Osteocyte (in vitro differentiated cells): Measurements from ENCODE around the gene HSPA8. TPM values are rescaled to one million over a fixed set of nuclear protein-coding genes. Genes with fewer than 3 reads are reported as not detected.

ENCODE experiments used
- DNase-seq: peaks from one replicate; pipeline ENCODE4 v3.0.0; 2021; ENCODE audit warnings: mixed read lengths; ENCODE audit not compliant: unreplicated experiment; ENCODE audit errors: extremely low spot score
- H3K27ac Mint-ChIP-seq: one replicate; pipeline ENCODE4 v1.8.0; 2021; ENCODE audit warnings: mild to moderate bottlenecking, mixed read lengths; ENCODE audit not compliant: unreplicated experiment
- H3K27me3 Mint-ChIP-seq: one replicate; pipeline ENCODE4 v1.8.0; 2021; ENCODE audit warnings: mixed read lengths; ENCODE audit not compliant: unreplicated experiment
- H3K36me3 Mint-ChIP-seq: one replicate; pipeline ENCODE4 v1.8.0; 2021; ENCODE audit warnings: mixed read lengths; ENCODE audit not compliant: unreplicated experiment
- H3K4me1 Mint-ChIP-seq: one replicate; pipeline ENCODE4 v1.8.0; 2021; ENCODE audit warnings: mixed read lengths; ENCODE audit not compliant: unreplicated experiment
- H3K4me3 Mint-ChIP-seq: one replicate; pipeline ENCODE4 v1.8.0; 2021; ENCODE audit warnings: mild to moderate bottlenecking, moderate library complexity, mixed read lengths; ENCODE audit not compliant: unreplicated experiment
- H3K9me3 Mint-ChIP-seq: one replicate; pipeline ENCODE4 v1.8.0; 2021; ENCODE audit warnings: mixed read lengths; ENCODE audit not compliant: unreplicated experiment
- total RNA-seq: library from RNA; stranded (reverse); gene quantifications from 2 replicates; pipeline ENCODE4 v1.2.1, GENCODE V29; 2021
- TF ChIP-seq, protein P1 (sequence below): fragments of 200-600 bp; sonication (generic); IDR thresholded peaks from 2 replicates; pipeline ENCODE4 v1.5.0; 2021; ENCODE audit warnings: antibody characterized with exemption, mild to moderate bottlenecking, moderate library complexity

HSPA8 gene
- total RNA-seq, 1 donor from 2014 or later, result 1,095 TPM

- TF ChIP-seq, protein P1, sequence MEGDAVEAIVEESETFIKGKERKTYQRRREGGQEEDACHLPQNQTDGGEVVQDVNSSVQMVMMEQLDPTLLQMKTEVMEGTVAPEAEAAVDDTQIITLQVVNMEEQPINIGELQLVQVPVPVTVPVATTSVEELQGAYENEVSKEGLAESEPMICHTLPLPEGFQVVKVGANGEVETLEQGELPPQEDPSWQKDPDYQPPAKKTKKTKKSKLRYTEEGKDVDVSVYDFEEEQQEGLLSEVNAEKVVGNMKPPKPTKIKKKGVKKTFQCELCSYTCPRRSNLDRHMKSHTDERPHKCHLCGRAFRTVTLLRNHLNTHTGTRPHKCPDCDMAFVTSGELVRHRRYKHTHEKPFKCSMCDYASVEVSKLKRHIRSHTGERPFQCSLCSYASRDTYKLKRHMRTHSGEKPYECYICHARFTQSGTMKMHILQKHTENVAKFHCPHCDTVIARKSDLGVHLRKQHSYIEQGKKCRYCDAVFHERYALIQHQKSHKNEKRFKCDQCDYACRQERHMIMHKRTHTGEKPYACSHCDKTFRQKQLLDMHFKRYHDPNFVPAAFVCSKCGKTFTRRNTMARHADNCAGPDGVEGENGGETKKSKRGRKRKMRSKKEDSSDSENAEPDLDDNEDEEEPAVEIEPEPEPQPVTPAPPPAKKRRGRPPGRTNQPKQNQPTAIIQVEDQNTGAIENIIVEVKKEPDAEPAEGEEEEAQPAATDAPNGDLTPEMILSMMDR, result no peak
- no peaks in the 10 kb centered on the region for H3K4me1 Mint-ChIP-seq
- DNase-seq, result no peak
- no peak overlapping the region for H3K4me3 Mint-ChIP-seq
- no peaks in the 10 kb centered on the region for H3K9me3 Mint-ChIP-seq
- no peak overlapping the region for H3K27ac Mint-ChIP-seq
- peaks cover 3% of the 10 kb centered on the region for H3K27me3 Mint-ChIP-seq
- H3K36me3 Mint-ChIP-seq, result no peaks in the 10 kb centered on the region
Measured at GRCh38 chr11:123041185-123041584, 20.8 kb downstream of the HSPA8 start.

- DNase-seq, result no peak
- no peak overlapping the region for H3K4me3 Mint-ChIP-seq
- TF ChIP-seq, protein P1, result no peak
- no peaks in the 10 kb centered on the region for H3K36me3 Mint-ChIP-seq
- H3K27me3 Mint-ChIP-seq, result peaks cover 3% of the 10 kb centered on the region
- no peak overlapping the region for H3K27ac Mint-ChIP-seq
- no peaks in the 10 kb centered on the region for H3K4me1 Mint-ChIP-seq
- no peaks in the 10 kb centered on the region for H3K9me3 Mint-ChIP-seq
Measured at GRCh38 chr11:123040111-123040432, 21.9 kb downstream of the HSPA8 start.

- H3K4me3 Mint-ChIP-seq, result no peak overlapping the region
- no peaks in the 10 kb centered on the region for H3K36me3 Mint-ChIP-seq
- TF ChIP-seq, protein P1, result no peak
- DNase-seq, result no peak
- no peak overlapping the region for H3K27ac Mint-ChIP-seq
- peaks cover 8% of the 10 kb centered on the region for H3K27me3 Mint-ChIP-seq
- no peaks in the 10 kb centered on the region for H3K4me1 Mint-ChIP-seq
- no peaks in the 10 kb centered on the region for H3K9me3 Mint-ChIP-seq
Measured at GRCh38 chr11:123035831-123036230, 26.1 kb downstream of the HSPA8 start.

GRCh38 chr11:123034597-123034996 lies 27.3 kb downstream of the HSPA8 start:
- no peaks in the 10 kb centered on the region for H3K9me3 Mint-ChIP-seq
- H3K36me3 Mint-ChIP-seq, result no peaks in the 10 kb centered on the region
- no peak overlapping the region for H3K4me3 Mint-ChIP-seq
- peaks cover 12% of the 10 kb centered on the region for H3K27me3 Mint-ChIP-seq
- TF ChIP-seq, protein P1, result no peak
- no peaks in the 10 kb centered on the region for H3K4me1 Mint-ChIP-seq
- no peak for DNase-seq
- H3K27ac Mint-ChIP-seq, result no peak overlapping the region

- H3K4me3 Mint-ChIP-seq, result no peak overlapping the region
- DNase-seq, result no peak
- peaks cover 11% of the 10 kb centered on the region for H3K27me3 Mint-ChIP-seq
- no peaks in the 10 kb centered on the region for H3K36me3 Mint-ChIP-seq
- TF ChIP-seq, protein P1, result no peak
- H3K4me1 Mint-ChIP-seq, result no peaks in the 10 kb centered on the region
- no peaks in the 10 kb centered on the region for H3K9me3 Mint-ChIP-seq
- H3K27ac Mint-ChIP-seq, result no peak overlapping the region
Measured at GRCh38 chr11:123033895-123034294, 28.0 kb downstream of the HSPA8 start.
